Measurements from ENCODE around the gene RASSF1.
"Not testable (repeated sequence)": the region's sequence is repeated elsewhere in the genome, so short reads cannot be mapped to it uniquely, and the experiment has no call there.

RASSF1 gene

DNA sequence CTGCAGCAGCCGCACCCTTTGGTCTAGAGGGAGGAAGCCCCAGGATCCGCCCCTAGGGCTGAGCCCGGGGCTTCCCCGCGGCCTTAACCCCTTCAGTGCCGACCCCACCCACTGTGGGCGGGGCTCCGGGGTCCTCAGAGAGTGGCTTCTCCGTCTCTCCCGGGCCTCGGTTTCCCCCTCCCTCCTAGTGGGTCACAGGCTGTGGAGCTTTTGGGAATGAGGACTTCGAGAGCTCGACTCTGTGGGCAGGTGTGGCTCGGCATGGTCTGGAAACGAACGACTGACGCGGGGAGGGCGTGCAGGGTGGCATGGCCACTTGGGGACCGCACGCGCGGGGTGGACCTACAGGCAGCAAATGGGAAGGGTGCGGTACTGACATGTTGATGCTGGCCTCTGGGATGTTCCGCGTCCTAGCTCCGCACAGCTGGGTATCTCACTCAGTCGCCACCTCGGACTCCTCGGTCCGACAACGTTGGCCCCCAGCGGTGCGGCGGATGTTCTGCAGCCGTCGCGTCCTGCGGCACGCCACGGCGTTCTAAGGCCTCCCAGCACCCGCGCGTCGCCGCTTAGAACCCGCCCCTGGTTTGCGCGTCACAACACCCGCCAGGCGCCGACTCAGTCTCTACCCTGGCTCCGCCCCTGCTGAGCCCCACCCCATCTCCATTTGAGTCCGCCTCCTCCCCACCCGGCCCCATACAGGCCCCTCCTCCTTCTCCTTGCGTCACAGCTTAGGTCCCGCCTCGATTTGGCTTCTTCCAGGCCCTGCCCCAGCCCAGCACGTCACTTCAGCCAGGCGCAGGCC lies 41.6 kb downstream of the RASSF1 start, which contains the start of the genes HYAL3 and NAA80:
HYAL3 (minus strand) TSS at position 570 of the 802 bp plus-strand sequence. CDS start 3,803 bp downstream, outside the sequence.
NAA80 (minus strand) TSS at position 570 of the 802 bp plus-strand sequence. CDS start 1,942 bp downstream, outside the sequence.
- peak; percentile 86 for DNase-seq

DNA sequence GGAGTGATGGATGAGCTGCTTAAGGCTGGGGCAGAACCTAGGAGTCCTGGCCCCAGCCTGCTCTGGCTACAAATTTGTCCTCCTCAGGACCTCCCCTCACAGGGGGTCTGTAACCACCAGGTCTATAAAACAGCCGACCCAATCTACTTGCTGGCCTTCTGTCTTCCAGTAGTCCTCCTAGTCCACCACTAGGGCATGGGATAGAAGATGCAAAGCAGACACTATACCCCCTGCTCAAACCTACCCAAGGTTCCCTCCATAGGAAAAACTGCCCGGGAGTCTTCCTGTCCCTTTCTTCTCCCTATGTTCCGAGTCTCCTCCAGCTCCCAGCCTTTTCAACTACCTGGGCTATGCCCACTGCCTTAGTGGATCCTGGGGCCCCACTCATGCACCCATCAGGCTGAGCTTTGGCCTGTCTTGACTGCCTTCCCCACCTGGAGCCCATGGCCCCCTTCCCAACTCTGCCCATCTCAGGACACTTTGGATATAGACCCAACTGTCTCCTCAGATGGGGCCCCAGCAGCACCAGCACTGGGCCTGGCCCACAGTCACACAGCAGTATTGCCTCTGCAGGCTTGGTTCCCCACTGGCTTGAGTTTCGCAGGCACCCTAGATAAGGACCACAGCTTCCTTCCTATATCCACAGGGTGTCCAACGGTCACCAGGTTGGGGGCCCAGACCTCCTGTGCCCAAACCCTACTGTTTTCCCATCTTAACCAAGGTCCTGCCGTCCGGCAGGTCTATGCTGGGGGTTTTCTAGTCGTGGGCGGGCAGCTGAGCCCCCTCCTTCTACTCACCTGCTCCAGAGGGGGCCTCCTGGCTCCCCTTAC lies 42.5 kb downstream of the RASSF1 start:
- no peak for DNase-seq

DNA sequence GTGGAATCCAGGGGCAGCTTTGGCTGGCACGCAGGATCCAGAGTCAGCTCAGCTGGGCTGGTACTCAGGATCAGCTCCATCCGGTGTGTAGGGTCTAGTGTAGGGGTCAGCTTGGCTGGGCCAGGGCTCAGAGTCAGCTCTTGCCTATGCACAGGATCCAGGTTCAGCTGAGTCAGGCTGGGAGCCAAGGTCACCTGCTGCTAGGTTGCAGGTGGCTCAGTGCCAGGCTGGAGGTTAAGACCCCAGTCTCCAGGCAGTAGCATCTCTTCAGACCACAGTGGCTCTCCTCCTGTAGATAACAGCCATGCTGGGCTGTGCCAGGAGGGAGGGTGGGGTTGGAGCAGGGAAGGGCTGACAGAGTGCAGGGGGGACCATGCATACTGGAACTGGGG lies 43.3 kb downstream of the RASSF1 start:
- no peak for DNase-seq

DNA sequence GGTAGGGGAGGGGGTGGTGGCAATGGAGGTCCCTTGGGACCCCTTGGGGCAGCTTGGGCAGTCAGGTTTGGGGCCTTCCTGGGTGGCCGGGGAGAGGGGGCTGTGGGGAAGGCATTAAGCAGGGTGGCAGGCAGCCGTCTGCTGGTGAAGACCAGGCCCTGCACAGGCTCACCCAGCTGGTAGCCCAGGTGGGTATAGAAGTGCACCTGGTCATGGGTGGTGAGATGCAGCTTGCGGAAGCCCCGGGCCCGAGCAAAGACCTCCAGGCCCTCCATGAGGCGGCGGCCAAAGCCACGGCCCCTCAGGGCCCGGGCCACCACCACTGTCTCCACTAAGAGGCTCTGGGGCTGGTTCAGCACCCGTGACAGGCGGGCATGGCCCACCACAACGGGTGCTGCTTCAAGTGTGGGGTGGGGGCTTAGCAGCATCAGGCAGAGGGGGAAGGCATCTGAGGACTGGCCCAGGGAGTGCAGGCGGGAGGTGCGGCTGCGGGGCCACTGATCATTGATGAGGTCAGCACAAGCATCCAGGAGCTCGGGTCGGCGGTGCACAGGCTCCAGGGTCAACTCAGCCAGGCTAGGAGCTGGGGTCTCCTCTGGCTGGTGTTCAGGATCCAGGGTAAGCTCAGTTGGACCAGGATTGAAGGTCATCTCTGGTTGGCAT lies 43.8 kb downstream of the RASSF1 start:
- DNase-seq = no peak

DNA sequence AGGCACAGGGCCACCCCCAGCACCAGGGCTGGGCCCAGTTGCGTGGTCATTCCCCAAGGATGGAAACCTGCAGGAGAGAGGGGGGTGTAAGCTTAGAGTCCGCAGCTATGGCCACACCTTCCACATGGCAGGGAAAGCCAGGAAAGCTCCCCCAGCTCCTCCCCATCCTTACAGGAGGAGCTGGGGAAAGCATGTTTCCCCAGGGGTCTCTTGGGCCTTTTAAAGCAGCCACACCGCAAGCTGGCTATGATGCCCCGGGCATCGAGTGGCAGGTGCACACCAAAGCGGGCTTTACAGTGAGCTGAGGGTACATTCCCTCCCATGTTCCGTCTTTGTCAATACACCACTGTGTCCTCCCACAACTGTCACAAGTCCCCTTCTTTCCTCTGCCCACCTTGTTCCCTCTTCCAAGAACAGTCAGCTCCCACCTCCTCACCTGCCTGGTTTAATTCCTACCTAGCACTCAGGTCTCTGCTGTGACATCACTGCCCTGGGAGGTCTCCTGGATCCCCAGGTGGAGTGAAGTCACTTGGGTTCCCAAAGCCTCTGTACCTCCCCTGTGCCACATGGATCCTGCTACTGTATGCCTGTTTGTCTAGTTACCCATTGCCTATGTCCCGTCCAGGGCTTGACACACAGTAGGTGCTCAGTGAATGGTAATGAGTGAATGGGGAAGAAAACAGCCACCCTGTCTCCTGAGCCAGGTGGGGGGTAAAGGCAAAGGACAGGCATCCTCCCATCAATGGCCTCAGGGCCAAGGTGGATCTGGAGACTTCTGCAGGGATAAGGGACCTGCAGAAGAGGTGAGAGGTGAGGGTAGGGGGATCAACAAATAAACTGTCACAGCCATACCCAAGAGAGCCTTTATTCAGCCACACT lies 44.8 kb downstream of the RASSF1 start:
- no peak for DNase-seq

DNA sequence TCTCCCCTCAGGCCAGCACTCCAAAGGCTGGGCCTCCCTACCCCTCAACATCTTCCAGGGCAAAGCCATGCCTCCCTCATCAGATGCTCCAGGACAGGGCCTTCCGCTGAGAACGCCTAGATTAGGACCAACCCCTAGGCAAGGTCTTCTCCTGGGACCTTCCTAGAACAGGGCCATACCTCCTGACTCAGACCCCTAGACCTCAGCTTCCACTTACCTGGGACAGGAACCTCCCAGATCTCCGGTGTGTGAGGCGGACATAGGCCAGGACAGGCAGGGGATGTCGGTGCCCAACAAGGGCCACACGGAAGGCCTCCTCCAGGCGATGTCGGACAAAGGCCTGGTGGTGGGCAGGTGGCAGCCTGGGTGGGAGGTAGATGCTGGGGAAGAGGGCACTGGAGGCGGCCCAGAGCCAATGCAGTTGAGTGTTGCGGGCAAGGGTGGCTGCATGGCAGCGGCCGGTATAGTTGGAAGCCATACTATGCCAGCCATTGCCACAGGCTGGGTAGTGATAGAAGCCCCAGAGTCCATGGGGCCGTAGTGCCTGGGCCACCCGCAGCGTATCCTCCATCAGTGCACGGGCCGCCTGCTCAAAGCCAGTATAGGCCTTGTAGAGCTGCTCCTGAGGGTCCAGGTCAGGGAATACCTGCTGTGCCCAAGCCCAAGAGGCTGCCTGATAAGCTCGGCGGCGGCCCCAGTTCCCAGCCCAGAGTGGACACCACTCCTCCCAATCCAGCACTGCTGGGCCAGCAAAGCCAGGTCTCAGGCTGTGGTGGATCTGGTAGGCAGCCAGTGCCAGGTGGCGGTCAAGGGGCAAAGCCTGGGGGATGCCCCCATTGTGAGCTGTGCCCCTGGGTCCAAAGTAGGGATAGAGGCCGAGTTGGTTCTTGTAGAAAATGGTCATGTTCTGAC lies 45.9 kb downstream of the RASSF1 start:
- DNase-seq = no peak

DNA sequence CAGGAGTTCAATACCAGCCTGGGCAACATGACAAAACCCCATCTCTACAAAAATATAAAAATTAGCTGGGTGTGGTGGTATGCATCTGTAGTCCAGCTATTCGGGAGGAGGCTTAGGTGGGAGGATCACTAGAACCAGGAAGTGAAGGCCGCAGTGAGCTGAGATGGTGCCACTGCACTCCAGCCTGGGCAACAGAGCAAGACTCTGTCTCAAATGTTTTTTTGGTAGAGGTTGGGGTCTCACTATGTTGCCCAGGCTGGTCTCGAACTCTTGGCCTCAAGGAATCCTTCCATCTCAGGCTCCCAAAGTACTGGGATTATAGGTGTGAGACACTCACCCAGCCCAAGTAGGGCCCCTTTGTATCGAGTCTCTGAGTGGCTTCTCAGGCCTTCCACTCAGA lies 46.5 kb downstream of the RASSF1 start:
- DNase-seq = no peak

DNA sequence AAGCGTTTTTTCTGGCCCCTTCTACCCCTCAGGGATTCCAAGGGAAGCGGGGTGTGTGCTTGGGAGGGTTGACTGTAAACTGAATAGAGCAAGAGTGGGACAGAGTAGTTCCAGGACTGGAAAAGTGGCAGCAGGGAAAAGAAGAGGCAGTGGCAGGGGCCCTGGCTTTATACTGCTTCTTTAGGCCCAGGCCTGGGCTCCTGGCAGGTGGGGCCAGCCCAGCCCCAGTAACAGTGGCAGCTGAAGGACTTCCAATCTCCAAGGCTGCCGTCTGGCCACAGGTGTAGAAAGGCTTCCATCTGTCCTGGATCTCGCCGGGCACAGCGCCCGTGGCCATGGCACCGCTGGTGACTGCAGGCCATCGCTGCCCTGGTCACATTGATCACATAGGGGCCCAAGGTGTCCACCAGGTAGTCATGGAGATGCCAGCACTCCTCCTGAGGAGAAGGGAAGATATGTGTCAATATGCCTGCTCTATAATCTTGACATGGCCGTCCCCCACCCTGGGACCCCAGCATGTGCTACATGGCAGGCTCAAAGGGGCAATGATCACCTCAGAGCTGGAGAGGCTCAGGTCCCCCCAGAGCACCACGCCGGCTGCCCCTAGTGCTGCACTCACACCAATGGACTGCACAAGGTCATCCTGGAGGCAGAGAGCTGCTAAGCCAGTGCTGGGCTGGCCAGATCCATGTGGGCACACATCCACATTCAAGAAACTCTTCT lies 47.4 kb downstream of the RASSF1 start:
- DNase-seq = no peak

DNA sequence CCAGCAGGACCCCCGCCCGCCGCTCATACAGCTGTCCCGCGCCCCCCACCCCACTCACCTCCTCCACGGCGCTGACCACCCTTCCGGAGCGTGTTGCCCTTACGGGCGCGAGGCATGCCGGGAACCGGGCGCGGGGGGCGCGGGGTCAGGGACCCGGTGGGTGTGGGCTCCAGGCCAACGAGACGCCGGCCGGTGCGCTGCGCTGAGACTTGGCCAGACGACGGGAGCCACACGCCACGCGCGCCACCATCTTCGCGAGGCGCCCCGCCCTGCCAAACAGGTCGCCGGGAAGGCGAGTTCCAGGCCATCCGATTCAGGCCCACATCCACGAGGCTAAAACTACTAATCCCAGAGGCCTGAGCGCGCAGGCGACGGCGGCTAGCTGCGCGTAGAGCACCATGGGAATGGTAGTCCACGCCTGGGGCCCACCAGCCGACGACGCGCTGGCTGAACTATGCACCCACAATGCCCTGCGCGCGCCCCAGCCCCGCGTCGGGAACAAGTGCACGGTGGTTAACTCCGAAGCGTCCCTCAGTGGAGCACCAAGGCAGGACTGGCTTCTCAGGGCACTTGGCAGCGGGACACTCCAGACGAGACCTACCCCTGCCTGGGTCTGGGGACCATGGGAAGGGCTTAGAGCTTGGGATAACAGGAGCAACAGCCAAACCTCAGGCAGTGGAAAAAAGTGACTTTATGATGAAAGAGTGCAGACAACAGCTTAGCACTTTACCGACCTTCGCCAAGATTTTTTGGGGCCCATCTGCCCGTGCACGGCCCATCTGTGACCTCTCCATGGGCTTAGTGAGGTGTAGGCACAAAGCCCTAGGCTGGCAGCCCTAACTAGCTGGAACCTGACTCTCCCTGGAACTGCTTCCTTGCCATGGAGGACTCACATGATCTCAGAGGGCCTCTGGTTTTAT lies 48.2 kb downstream of the RASSF1 start, which contains the start of gene IFRD2:
IFRD2 (minus strand) TSS at position 271 of the 920 bp plus-strand sequence; CDS start at position 116, 155 bp downstream.
- DNase-seq = peak; percentile 69

DNA sequence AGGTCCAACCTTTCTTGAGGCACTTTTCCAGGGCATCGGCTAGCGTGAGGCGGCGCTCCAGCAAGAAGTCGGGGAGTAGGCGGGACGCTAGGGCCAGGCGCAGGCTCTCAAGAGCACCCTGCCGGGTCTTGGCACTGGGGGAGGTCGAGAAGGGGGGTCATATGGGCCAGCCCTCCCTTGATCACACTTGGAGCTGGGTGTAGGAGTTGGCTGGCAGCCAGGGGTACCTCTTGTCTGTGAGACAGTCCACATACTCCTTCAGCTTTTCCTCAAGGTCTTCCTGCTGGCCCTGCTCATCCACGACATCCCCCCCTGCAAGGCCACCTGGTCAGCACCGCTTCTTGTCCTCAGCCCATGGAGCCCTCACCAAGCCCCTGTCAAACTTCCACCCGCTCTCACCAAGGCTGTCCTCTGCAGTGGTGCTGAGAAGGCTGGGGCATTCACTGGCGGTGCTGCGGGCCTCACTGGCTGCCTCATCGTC lies 50.4 kb downstream of the RASSF1 start:
- DNase-seq = no peak

DNA sequence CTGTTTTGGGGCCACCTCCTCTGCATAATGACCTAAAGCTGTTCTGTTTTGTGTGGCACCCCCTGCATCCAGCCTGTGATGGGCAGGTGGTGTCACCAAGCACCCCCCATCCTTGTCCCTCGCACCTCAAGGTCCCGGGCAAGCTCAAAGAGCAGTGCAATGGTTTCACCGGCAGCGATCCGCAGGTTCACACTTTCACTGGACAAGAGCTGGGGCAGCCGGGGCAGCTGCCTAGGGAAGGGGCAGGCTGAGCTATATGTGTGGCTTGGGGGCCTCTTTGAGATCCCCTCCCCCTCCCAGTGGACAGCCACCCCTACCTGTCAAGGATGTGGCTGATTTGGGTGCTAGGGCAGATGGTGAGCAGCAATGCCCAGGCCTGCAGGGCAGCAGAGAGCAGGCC lies 51.5 kb downstream of the RASSF1 start:
- DNase-seq = no peak

DNA sequence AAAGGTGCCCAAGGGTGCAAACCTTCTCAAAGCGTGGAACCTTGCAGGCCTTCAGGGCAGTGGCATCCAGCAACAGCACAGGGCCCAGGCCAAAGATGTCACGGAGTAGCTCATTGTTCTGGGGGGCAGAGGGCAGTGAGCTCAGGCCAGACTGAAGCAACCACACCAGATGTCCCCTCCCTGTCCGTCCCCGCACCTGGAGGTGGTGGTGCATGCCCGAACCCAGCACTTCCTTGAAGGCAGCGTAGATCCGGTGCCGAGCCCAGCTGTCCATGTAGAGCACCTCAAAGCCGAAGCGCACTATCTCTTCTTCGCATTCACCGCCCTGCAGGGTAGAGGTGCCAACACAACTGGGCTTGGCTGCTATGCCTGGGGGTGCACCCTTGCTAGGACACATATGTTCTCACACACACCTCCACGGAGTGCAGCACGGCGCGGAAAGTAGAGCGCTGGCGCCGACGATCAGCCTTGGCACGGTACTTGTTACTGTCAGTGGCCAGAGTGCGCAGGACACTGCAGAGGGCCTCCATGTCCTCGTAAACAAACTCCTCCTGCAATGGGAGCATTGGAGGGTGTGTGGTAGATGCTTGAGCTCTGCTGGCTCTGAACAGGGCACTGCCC lies 52.1 kb downstream of the RASSF1 start:
- no peak for DNase-seq

DNA sequence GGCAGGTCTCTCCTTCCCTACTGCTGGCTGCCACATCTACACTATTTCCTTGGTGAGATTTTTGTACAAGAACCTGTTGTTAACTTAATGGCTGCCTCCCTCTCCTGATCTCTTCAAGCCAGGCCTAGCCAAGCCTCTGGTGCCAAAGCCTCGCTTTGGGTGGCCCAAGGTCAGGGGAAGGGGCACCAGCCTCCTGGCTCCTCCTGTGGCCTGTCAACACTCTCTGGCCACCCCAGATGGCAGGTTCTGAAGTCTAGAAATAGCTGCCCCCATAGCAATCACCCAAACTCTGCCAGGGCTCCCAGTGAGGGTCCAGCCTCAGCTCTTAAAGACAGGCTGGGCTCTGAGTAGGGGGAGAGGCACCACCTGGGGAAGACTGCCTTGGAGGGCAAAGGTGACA lies 53.4 kb downstream of the RASSF1 start:
- no peak for DNase-seq

DNA sequence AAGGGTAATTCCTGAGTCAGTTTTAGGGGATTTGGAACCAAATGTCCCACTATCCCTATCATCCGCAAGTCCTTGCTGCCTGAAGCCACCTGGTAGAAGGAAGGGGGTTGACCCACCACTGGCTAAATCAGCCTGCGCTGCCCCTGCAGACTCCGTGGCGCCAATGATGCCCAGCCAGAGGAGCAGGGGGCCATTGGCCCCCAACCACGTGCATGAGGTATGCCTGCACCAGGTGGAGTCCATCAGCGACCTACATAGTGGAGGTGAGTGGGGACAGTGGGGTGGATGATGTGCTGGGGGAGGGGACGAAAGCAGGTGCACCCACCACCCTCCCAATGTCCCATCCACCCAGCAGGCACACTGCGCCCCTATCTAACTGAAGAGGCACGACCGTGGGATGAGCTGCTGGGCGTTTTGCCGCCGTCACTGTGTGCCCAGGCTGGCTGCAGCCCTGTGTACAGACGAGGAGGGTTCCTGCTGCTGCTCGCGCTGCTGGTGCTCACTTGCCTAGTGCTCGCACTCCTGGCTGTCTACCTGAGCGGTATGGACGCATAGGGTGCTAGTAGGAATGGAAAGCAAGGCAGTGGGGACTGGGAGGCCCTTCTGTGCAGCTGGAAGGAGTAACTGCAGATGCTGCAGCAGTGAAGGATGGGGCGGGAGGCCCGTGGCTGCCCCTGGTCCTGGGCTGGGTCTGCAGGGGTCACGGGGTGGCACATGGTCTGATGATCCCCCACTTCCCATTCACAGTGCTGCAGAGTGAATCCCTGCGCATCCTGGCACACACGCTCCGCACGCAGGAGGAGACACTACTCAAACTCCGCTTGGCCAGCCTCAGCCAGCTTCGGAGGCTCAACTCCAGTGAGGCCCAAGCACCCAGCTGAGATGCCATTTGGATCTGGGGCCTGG lies 54.1 kb downstream of the RASSF1 start:
- no peak for DNase-seq

DNA sequence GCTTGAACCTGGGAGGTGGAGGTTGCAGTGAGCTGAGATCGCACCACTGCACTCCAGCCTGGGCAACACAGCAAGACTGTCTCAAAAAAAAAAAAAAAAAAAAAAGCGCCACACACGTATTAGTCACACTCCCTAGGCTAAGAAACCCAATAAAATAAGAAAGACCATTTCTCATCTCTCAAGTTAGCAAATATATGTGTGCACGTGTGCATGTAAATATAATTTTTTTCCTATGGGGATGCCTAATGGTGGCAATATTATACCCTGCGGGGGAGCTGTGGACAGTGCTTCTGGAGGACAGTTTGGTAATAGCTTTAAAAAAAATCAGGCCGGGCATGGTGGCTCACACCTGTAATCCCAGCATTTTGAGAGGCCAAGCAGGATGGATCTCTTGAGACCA lies 56.5 kb downstream of the RASSF1 start:
- DNase-seq = not testable (repeated sequence)

Measured in NCI-H1694 (cell line).